Osteoblast (primary cell): ENCODE results near the gene KITLG. TPM values are rescaled to one million over a fixed set of nuclear protein-coding genes. Genes with fewer than 3 reads are reported as not detected.

Experiments used
- DNase-seq: peaks from one replicate; pipeline ENCODE4 v3.0.0; 2011; ENCODE audit warnings: low spot score, mixed read lengths; ENCODE audit not compliant: insufficient read length; ENCODE audit errors: missing footprints
- H2AFZ ChIP-seq: 2 replicates; pipeline ENCODE4 v1.6.0; 2011; ENCODE audit warnings: mild to moderate bottlenecking, low read length
- H3K27ac ChIP-seq: 2 replicates; pipeline ENCODE4 v1.5.1; 2011; ENCODE audit warnings: mild to moderate bottlenecking, low read depth, low read length, moderate library complexity
- H3K27me3 ChIP-seq: 2 replicates; pipeline ENCODE4 v1.6.0; 2012; ENCODE audit warnings: mild to moderate bottlenecking, control low read depth, inconsistent platforms, low read length, moderate library complexity; ENCODE audit not compliant: insufficient read depth
- H3K36me3 ChIP-seq: 2 replicates; pipeline ENCODE4 v1.5.1; 2011; ENCODE audit warnings: mild to moderate bottlenecking, low read length, control low read depth, moderate library complexity; ENCODE audit not compliant: insufficient read depth
- H3K4me1 ChIP-seq: 2 replicates; pipeline ENCODE4 v1.5.1; 2011; ENCODE audit warnings: mild to moderate bottlenecking, low read length, control low read depth, moderate library complexity; ENCODE audit not compliant: insufficient read depth
- H3K4me2 ChIP-seq: 2 replicates; pipeline ENCODE4 v1.6.0; 2011; ENCODE audit warnings: mild to moderate bottlenecking, low read length; ENCODE audit not compliant: insufficient read depth
- H3K4me3 ChIP-seq: fragments of 200-600 bp; sonication (generic); 3 replicates; pipeline ENCODE4 v1.5.1; 2012; ENCODE audit warnings: mild to moderate bottlenecking, low read length, inconsistent platforms; ENCODE audit not compliant: insufficient read depth
- H3K79me2 ChIP-seq: 2 replicates; pipeline ENCODE4 v1.6.0; 2012; ENCODE audit warnings: mild to moderate bottlenecking, low read length, control low read depth, inconsistent platforms; ENCODE audit not compliant: insufficient read depth
- H3K9me3 ChIP-seq: 2 replicates; pipeline ENCODE4 v1.5.1; 2011; ENCODE audit warnings: low read depth, low read length, control low read depth
- H4K20me1 ChIP-seq: 2 replicates; pipeline ENCODE4 v1.6.0; 2012; ENCODE audit warnings: mild to moderate bottlenecking, low read length, control low read depth; ENCODE audit not compliant: insufficient read depth
- total RNA-seq: library from RNA; depleted of rRNA; stranded (reverse); fragments of >200 nt; gene quantifications from 2 replicates; pipeline ENCODE4 v1.2.3, GENCODE V29; 2012
- TF ChIP-seq, protein P1 (sequence below): IDR thresholded peaks from 2 replicates; pipeline ENCODE4 v1.5.1; 2011; ENCODE audit warnings: mild to moderate bottlenecking, low read depth, low read length, moderate library complexity; ENCODE audit errors: extremely low read depth

KITLG gene
- total RNA-seq, 1 donor = 46.7 TPM

DNA sequence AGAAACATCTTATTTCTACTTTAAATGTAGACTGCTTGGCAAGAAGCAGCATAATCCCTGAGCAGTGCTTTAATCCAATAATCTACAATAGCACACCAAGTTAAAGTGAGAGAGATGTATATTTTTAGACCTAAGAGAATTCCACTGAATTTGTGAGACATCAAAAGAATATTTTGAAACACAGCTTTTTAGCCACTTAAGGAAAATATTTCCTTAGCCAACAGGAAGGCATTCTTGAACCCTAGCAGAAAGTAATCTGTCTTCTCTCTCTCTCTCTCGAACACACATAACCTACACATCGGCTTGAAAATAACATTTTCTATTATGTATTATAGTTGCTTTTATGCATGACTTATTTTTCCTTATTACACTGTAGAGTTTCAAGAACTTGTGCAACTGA lies 34.0 kb downstream of the KITLG start:
- peaks cover 30% of the 10 kb centered on the region for H3K36me3 ChIP-seq
- H2AFZ ChIP-seq = no peak overlapping the region
- no peaks in the 10 kb centered on the region for H3K27me3 ChIP-seq
- TF ChIP-seq, protein P1, sequence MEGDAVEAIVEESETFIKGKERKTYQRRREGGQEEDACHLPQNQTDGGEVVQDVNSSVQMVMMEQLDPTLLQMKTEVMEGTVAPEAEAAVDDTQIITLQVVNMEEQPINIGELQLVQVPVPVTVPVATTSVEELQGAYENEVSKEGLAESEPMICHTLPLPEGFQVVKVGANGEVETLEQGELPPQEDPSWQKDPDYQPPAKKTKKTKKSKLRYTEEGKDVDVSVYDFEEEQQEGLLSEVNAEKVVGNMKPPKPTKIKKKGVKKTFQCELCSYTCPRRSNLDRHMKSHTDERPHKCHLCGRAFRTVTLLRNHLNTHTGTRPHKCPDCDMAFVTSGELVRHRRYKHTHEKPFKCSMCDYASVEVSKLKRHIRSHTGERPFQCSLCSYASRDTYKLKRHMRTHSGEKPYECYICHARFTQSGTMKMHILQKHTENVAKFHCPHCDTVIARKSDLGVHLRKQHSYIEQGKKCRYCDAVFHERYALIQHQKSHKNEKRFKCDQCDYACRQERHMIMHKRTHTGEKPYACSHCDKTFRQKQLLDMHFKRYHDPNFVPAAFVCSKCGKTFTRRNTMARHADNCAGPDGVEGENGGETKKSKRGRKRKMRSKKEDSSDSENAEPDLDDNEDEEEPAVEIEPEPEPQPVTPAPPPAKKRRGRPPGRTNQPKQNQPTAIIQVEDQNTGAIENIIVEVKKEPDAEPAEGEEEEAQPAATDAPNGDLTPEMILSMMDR = no peak
- no peaks in the 10 kb centered on the region for H3K9me3 ChIP-seq
- DNase-seq = no peak
- no peak overlapping the region for H3K4me2 ChIP-seq
- H4K20me1 ChIP-seq = no peaks in the 10 kb centered on the region
- peaks cover 10% of the 10 kb centered on the region for H3K4me1 ChIP-seq
- no peak overlapping the region for H3K4me3 ChIP-seq
- H3K27ac ChIP-seq = no peak overlapping the region
- peaks cover 62% of the 10 kb centered on the region for H3K79me2 ChIP-seq

DNA sequence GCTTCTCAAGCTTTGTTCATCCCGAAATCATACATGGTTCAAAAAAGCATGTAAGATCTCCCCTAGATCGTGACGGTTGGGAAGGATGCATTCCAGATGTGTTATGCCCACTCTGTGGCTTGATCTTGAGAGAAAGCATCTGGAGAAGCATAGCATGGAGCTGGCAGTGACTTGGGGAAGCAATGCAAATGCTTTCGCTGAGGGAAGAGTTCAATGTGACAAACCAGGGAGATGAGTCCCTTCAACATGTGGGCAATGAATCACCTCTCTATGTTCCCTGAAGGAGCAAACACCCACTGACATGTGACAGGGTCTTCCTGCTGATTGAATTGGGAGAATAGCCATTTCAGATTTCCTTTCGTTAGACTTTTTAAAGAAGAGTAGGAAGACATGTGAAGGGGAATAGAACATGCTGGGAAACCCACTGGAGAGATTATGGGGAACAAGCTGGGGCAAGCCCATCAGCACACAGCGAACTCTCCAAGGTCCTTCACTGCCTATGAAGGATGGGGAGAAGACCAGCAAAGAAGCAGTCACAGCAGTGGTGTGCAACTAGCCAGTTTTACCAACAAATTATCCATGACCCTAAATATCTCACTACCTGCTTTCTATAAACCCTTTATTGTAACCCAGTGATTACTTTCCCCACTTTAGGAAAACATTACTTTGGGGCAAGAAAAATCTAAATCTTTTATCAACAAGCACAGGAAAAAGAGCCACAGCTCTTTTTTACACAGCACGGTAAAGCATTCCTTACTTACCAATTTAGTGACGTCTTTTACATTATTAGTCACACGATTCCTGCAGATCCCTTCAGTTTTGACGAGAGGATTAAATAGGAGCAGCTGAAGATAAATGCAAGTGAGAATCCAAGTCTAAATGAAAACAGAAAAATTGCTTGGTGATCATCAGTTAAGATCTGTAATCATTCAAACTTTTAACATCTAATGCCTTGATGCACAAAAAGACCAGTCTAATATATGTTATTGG lies 35.0 kb downstream of the KITLG start:
- TF ChIP-seq, protein P1 = no peak
- no peak overlapping the region for H2AFZ ChIP-seq
- H4K20me1 ChIP-seq = no peaks in the 10 kb centered on the region
- peaks cover 32% of the 10 kb centered on the region for H3K36me3 ChIP-seq
- H3K4me2 ChIP-seq = no peak overlapping the region
- no peak overlapping the region for H3K27ac ChIP-seq
- H3K4me1 ChIP-seq = peaks cover 10% of the 10 kb centered on the region
- no peaks in the 10 kb centered on the region for H3K9me3 ChIP-seq
- no peak for DNase-seq
- H3K79me2 ChIP-seq = peaks cover 56% of the 10 kb centered on the region
- no peak overlapping the region for H3K4me3 ChIP-seq
- no peaks in the 10 kb centered on the region for H3K27me3 ChIP-seq

DNA sequence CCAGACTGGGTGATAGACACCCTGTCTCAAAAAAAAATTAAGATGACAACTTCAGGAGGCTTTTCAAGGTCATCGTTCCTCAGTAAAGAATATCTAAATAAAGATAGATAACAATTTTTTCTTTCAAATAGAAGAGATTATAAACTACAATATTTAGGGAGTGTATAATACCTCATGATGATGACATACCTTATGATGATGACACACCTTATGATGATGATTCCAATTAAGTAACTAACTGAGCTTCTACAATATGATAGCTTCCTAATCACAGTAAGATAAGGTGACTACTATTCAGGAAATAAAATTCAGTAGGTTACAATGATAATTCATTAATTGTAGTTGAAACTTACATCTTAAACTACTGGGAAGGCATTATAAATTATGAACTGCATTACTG lies 40.4 kb downstream of the KITLG start:
- Histone ChIP-seq H3K27me3 (no peaks in the 10 kb centered on the region), H3K79me2 (peaks cover 44% of the 10 kb centered on the region), H3K4me3 (no peak overlapping the region), H3K4me1 (no peaks in the 10 kb centered on the region), H3K4me2 (no peak overlapping the region), H3K9me3 (no peaks in the 10 kb centered on the region), H3K36me3 (peaks cover 46% of the 10 kb centered on the region), H4K20me1 (no peaks in the 10 kb centered on the region), H3K27ac (no peak overlapping the region), H2AFZ (no peak overlapping the region)
- DNase-seq = no peak
- TF ChIP-seq, protein P1 = no peak

DNA sequence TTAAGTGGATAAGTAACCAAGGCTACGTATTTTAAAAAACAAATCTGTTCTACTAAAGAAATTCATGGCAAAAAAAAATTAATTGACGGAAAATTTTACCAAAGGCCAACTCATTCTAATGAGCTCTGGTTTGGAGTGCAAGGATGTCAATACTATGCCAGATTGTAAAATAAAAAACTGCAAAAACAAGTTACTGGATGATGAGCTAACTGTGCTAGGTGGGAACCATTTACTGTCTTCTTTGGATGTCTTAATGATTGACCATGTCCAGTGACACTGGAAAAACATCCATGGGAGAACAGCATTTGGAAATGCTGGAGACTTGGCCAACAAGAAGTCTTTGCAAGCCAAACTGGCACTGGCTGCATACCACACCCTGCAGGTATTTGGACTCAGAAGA lies 41.6 kb downstream of the KITLG start:
- Histone ChIP-seq H3K27me3 (no peaks in the 10 kb centered on the region), H3K79me2 (peaks cover 49% of the 10 kb centered on the region), H3K4me1 (no peaks in the 10 kb centered on the region), H3K4me3 (no peak overlapping the region), H3K27ac (no peak overlapping the region), H2AFZ (no peak overlapping the region), H3K36me3 (peaks cover 36% of the 10 kb centered on the region), H4K20me1 (no peaks in the 10 kb centered on the region), H3K4me2 (no peak overlapping the region), H3K9me3 (no peaks in the 10 kb centered on the region)
- TF ChIP-seq, protein P1 = no peak
- no peak for DNase-seq
